T-helper 2 cell (primary cell): ENCODE data around the gene MND1.
"Not testable (repeated sequence)": the region's sequence is repeated elsewhere in the genome, so short reads cannot be mapped to it uniquely, and the experiment has no call there.

Experiments used
- DNase-seq, 5 experiments: peaks; one replicate each; pipeline versions ENCODE4 v3.0.0 to v3.0.0-alpha.2; 2012 to 2022

Gene MND1

DNA sequence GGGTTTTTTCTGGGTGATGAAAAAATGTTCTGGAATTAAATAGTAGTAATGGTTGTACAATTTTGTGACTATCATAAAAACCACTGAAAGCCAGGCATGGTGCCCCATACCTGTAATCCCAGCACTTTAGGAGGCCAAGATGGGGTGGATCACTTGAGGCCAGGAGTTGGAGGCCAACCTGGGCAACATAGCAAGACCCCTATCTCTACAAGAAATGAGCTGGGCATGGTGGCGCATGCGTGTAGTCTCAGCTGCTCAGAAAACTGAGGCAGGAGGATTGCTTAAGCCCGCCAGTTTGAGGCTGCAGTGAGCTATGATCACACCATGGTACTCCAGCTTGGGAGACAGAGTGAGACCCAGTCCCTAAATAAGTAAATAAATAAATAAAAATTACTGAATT, 63.4 kb downstream of the MND1 start:
- DNase-seq, result no peak

DNA sequence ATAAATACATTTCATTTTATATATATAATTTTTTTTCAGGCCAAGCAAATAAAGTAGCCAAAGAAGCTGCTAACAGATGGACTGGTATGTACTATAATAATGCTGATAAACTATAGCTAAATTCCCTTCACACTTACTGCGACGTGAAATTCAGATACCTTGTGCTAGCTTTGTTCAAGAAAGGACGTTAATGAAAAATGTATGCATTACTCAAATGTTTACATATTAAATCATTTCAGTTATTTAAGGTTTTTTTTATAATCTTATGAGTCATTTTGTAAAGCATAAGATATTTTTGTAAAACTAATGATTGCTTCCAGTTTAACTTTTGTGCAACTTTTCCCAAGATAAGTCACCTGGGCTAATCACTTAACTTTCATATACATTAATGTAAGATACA, 64.4 kb downstream of the MND1 start:
- no peak for DNase-seq

DNA sequence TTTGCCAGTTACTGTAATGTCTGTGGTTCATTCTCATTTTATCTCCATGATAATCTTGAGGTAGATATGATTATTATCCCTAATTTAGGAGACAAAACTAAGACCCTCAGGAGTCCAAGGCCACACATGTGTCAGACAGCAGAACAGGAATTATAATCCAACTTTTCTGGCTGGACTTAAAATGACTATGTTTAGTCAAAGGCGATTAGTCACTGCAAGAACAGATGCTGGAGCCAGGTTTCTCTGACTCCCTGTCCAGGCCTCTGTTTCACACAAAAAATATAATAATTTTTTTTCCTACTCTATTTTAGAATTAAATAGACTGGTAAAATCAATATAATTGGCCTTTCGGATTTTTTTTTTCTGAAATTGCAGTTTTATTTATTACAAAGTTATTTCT, 64.9 kb downstream of the MND1 start:
- DNase-seq, result no peak

- DNase-seq, result no peak
Observed at GRCh38 chr4:153409924-153410501, 65.5 kb downstream of the MND1 start.

GRCh38 chr4:153413842-153414241, 69.4 kb downstream of the MND1 start:
- no peak for DNase-seq

DNA sequence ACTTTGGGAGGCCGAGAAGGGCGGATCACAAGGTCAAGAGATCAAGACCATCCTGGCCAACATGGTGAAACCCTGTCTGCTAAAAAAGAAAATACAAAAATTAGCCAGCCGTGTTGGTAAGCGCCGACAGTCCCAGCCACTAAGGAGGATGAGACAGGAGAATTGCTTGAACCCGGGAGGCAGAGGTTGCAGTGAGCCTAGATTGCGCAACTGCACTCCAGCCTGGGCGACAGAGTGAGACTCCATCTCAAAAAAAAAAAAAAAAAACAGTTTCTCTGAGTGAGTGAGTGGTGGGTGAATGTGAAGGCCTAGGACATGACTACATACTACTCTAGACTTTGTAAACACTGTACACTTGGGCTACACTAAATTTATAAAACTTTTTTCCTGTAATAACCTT, 72.0 kb downstream of the MND1 start:
- not testable (repeated sequence) for DNase-seq

DNA sequence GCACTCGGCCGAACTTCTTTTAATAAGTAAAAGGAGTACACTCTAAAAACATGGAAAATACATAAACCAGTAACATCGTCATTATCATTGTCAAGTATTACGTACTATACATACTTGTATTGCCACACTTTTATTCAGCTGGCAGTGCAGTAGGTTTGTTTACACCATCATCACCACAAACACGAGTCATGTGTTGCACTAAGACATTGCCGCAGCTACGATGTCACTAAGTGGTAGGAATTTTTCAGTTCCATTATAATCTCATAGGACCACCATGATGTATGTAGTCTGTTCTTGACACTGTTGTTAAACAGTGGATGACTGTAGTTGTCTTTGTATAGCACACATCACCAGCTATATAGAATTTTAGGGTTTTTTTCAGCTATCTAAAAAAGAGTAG, 73.6 kb downstream of the MND1 start:
- DNase-seq, result no peak

DNA sequence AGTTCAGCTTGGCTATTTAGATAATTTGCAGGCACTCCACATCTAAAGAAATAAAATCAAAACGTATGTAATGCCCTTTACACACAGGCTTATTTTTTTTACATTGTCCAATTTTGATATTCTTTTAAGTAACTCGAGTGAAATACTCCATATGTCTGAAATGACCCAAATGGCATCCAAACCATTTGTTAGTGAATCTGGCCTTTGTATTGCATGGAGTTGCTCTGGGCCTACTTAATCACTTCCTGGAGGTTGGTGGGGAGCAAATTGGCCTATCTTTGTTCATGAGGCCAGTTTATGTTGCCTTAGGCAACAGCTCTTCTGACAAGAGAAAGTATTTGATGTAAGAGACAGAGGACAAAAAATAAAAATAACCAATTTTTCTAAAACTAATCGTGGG, 74.1 kb downstream of the MND1 start:
- DNase-seq, result no peak

DNA sequence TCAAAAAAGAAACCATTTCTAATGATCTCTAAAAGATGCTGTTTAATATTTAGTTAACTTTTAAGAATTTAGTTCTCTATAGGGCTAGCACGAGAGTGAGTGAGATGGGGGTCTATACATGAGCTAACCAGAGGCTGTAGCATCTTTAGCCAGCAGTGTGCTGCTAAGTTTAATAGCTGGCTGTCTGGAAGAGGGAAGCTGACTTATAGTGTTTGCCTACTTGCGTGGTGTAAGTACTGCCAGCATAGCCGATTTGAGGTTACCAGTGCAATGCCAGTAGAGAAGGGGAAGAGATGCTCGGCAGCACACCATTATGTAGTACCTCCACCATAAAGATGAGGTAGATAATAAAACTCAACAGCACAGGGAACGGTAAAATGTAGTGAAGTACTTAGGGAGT, 74.5 kb downstream of the MND1 start:
- DNase-seq, result no peak

DNA sequence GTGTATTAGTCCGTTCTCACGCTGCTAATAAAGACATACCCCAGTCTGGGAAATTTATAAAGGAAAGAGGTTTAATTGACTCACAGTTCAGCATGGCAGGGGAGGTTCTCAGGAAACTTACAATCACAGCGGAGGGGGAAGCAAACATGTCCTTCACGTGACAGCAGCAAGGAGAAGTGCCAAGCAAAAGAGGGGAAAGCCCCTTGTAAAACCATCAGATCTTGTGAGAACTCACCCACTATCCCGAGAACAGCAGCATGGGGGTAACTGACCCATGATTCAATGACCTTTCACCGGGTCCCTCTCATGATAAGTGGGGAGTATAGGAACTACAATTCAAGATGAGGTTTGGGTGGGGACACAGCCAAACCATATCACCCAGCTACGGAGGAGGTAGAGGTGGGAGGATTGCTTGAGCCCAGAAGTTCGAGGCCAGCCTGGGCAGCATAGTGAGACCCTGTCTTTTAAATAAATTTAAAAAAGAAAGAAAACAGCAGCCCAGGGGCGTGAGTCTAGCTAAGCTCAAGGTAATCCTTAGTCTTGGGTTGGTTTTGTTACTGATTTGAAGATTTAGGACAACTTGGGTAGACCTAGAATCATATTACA, 75.3 kb downstream of the MND1 start:
- DNase-seq, result no peak

DNA sequence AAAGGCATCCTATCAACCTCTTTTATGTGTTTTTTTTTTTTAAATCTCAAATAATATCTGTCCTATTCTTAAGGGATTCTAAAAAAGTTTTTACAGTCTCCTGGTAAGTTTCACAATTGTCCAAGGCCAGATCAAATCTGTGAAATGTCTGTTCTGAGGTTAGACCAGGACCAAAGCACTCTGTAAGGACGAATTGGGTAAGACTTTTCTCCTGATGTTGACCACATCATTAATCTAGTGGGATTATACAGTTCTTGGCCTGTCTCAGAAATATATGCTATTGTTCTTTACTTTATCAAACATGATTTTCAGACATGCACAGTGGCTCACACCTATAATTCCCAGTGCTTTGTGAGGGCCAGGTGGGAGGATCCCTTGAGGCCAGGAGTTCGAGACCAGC, 75.9 kb downstream of the MND1 start:
- no peak for DNase-seq

DNA sequence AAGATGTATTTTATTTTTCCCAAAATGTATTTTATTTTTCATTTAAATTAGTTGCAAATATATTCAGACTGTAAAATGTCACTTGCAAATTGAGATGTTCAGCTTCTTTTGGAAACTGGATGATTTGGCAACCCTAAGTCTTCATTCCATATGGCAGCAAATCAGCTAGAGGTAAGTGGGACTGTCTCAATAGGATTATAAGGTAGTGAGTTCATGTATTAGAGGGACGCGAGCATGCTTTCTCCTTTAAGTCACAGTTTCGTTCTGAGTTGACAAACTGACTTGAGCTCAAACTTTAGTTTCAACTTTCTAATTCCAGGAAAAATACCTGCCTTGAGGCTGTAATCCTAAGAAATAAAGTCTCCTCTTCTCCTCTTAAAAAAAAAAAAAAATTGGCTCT, 77.5 kb downstream of the MND1 start:
- peak in 1 of 5 experiments; percentile 78 for DNase-seq

DNA sequence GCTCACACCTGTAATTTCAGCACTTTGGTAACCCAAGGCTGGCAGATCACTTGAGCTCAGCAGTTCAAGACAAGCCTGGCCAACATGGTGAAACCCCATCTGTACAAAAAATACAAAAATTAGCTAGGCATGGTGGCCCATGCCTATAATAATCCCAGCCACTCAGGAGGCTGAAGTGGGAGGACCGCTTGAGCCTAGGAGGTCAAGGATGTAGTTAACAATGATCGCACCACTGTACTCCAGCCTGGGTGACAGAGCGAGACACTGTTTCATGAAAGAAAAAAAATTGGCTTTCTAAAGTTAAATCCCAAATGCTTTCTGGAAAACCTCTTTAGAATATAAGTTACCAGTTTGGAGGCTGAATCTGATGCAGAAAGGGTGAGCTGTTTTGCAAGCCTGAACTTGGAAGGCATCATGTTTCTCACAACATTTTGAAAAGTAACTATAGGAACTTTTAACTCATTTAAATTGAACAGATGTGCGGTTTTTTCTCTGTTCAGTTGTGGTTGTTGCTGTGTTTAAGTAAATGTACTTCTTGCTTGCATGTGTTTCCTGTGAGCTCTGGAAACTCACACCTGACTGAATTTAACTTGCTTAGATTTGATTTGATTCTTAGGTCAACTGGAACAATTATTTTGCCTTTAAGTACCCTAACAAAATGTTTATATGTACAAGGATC, 81.9 kb downstream of the MND1 start:
- peak in 2 of 5 experiments; percentile 23 to 81 for DNase-seq

DNA sequence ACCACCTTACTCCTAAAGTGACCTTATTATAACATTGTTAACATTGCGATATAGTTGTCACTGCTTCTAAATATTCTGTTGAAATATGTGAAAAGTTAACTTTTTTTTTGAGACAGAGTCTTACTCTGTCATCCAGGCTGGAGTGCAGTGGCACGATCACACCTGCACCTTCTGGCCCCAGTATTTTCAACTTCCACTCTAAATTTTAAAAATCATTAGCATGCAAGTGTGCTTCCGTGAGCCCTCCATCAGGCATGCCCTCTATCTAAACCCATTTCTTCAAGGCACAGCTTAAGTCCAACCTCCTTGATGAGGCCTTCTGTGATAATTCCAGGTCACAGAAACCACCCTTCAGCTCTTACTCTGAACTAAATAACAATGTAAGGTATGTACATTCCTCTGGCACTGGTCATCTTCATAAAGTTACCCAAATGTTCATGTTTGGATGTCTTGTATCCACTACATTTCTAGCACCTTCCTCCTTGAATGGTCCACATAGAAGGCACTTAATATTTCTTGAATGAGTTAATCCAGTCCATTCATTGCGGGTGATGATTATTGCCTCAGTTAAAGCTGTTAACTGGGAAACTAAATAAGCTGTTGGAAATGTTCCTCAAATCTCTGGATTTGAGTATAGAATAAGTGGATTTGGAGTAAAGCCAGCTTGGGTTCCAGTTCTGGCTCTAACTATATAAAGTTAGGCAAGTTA, 83.0 kb downstream of the MND1 start:
- no peak for DNase-seq

- peak in 1 of 5 experiments; percentile 35 for DNase-seq
Observed at GRCh38 chr4:153428941-153429475, 84.5 kb downstream of the MND1 start.

DNA sequence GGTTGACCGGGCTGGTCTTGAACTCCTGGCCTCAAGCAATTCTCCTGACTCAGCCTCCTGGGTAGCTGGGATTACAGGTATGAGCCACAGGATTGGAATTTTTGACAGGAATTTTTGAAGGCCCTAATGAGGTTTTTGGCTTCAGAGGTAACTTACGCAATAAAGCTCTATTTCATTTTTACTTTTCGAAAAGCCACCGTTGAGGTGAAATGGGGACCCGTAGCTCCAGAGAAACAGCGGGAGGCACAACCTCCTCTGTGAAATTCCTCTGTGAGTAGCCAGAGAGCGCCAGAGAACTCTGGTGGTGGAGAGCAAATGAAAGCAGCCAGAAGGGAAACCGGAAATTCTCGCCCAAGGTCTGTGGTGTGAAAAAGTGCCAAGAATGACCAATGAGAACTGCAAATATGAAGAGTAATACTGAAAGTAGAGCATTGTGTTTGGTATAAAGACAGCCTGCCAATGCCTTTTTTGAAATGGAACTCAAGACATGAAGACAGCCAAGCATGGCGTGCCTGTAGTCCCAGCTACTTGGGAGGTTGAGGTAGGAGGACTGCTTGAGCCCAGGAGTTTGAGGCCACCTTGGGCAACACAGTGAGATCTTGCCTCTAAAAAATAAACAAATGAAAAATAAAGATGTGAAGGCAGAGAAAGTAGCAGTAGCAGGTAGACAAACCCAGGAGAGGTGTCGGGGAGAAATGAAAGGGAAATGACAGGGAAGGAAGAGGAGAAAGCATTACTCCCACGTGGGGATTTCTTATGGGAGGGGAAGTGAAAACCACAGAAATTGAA, 88.7 kb downstream of the MND1 start:
- DNase-seq, result peak; percentile 12 to 95 (median 46)

- DNase-seq, result no peak
Observed at GRCh38 chr4:153433754-153434105, 89.2 kb downstream of the MND1 start.

DNA sequence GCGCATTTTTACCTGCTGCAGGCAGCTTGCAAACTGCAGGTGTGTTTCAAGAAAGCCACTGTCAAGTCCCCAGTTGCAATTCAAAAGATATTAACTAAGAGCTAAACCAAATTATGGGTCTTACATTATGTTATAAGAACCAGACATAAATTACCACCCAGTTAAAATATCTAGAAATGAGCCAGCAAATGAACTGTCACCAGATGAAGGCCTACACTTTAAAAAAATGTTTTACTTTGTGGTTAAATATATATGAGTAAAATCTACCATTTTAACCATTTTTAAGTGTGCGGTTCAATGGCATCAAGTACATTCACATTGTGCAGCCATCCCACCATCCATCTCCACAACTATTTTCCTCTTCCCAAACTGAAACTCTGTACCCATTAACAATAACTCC, 89.7 kb downstream of the MND1 start:
- DNase-seq, result peak in 1 of 5 experiments; percentile 58

DNA sequence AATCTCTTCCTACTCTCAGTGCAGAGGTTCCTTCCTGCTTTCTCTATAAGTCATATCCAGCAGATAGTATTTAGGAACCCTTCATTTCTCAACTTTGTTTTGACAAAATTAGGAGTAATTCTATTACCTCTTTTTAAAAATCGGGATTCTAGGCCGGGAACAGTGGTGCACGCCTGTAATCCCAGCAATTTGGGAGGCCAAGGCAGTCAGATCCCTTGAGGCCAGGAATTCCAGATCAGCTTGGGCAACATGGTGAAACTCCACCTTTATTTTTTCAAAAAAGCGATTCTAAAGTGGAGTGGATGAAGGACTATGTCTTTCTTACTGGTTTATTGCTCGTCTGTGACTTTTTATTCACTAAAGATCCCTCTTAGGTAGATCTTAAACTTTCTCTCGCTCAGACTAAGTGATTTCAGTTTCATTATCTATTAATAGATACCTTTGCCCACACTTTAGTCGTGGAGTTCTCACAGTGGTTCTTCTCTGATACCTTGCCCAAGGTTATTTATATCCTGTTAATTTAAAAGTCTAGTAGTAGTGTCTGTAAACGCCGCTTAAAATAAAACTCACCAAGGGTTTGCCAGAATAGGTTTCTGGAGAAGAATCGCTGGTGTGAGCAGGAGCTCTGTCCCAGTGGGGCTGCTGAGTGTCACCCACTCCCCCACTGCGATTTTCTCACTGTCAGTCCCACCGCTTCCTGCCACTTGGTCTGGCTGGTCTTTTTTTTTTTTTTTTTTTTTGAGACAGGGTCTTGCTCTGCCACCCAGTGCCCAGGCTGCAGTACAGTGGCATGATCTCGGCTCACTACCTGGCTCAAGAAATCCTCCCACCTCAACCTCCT, 94.6 kb downstream of the MND1 start:
- DNase-seq, result peak in 2 of 5 experiments; percentile 49 to 73

- DNase-seq, result no peak
Observed at GRCh38 chr4:153439831-153440230, 95.3 kb downstream of the MND1 start.

DNA sequence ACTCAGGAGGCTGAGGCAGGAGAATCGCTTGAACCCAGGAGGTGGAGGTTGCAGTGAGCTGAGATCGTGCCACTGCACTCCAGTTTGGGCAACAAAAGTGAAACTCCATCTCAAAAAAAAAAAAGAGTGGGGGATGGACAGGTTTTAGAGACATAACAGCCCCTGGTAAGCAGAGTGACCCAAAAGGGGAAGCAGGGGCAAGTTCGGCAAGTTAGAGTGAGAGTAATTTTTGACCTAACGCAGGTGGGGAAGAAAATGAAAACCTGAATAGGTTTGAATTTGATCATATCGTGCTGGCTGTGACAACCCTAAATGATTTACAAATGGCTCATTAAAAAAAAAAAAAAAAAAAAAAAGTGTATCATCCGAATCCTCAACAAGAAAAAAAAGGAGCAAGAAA, 96.0 kb downstream of the MND1 start:
- no peak for DNase-seq
